Vagina (tissue), 2 donors: ENCODE measurements around the gene TOR4A. TPM values are rescaled to one million over a fixed set of nuclear protein-coding genes. Genes with fewer than 3 reads are reported as not detected.

Experiments used
- DNase-seq, 2 donors: peaks; one replicate each; pipeline ENCODE4 v3.0.0-alpha.2; 2017; ENCODE audit errors: extremely low spot score in 2 of 2
- H3K27ac ChIP-seq: fragments of 200-600 bp; sonication (generic); one replicate; pipeline ENCODE4 v1.5.1; 2019
- H3K27me3 ChIP-seq: fragments of 200-600 bp; sonication (generic); one replicate; pipeline ENCODE4 v1.5.1; 2019
- H3K36me3 ChIP-seq, 2 donors: fragments of 200-600 bp; sonication (generic); one replicate each; pipeline ENCODE4 v1.5.1; 2017 to 2019
- H3K4me1 ChIP-seq: fragments of 200-600 bp; sonication (generic); one replicate; pipeline ENCODE4 v1.5.1; 2019
- H3K4me3 ChIP-seq, 2 donors: fragments of 200-600 bp; sonication (generic); 1 replicate in 1 of 2; 2 replicates in 1 of 2; pipeline ENCODE4 v1.5.1; 2016 to 2019
- H3K9me3 ChIP-seq: fragments of 200-600 bp; sonication (generic); one replicate; pipeline ENCODE4 v1.5.1; 2019
- CTCF ChIP-seq, 3 experiments: fragments of 450-650 bp in 2 of 3; fragments of 200-600 bp in 1 of 3; sonication (generic) in 1 of 3; IDR thresholded peaks; one replicate each; pipeline ENCODE4 v1.5.1; 2017 to 2019; ENCODE audit warnings: antibody characterized with exemption in 3 of 3, mild to moderate bottlenecking in 2 of 3, moderate library complexity in 2 of 3
- POLR2A ChIP-seq, 2 donors: fragments of 450-650 bp; IDR thresholded peaks; one replicate each; pipeline ENCODE4 v1.6.1; 2017; ENCODE audit warnings: antibody characterized with exemption in 2 of 2, mild to moderate bottlenecking in 2 of 2, moderate library complexity in 2 of 2
- POLR2AphosphoS5 ChIP-seq, 2 donors: sonication (generic); formaldehyde crosslinking; IDR thresholded peaks; one replicate each; pipeline ENCODE4 v1.9.0; 2017; ENCODE audit warnings: antibody characterized with exemption in 2 of 2, mild to moderate bottlenecking in 2 of 2, low read depth in 1 of 2; ENCODE audit not compliant: insufficient read depth in 1 of 2
- intact Hi-C: fragments of 100-400 bp; cut with DNase I; formaldehyde crosslinking; loops from one replicate; pipeline ENCODE4 v1.15.1; 2023
- total RNA-seq: library from RNA; depleted of rRNA; stranded (reverse); fragments of >200 nt; gene quantifications from one replicate; pipeline ENCODE4 v1.2.3, GENCODE V29; 2016

The TOR4A gene
- total RNA-seq, 1 donor from 2014 or later = 13.0 TPM

DNA sequence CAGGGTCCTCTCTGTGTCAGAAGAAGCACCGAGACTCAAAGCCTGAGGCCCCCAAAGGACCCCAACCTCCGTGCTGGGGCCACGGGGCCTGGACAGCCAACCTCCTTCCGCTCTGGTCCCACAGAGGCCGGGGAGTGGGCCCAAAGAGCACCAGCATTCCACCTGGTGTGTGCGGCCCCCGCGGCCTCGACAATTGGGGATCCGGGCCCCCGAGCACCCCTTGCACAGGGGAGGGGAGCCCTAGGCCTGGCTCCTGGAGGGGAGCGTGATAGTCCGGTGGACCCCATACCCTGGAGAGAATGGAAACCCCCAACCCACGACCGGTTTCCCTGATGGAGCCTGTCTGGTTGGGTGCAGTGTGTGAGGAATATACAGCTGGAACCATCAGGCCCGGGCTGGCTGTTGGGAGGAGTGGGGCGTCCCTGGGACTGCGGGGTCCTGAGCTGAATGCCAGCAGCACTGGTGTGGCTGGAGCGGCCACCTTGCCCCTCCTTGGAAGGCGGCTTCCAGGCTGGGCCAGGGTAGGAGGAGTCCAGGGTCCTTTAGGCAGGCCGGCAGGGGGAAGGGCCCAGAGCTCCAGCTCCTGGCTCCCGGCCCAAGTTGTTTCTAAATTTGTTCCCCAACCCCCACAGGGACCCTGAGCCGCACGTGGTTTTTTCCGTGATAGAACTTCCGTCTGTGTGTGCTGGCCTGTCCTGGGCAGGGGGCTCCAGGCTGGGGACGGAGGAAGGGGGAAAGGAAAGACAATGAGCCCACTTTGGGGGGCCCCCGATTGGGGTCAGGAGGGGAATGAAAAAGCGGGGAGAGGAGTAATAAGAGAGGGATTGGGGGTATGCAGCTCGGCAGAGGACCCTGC lies 825 bp upstream of the TOR4A start:
- peaks cover 0 to 11% of the 10 kb centered on the region in 2 donors for H3K36me3 ChIP-seq
- no peak for TF ChIP-seq POLR2AphosphoS5 (IDR thresholded peaks at IDR 0.05; ENCODE audit: insufficient read depth in 1 of 2, low read depth in 1 of 2)
- TF ChIP-seq CTCF (IDR thresholded peaks at IDR 0.05) = no peak
- TF ChIP-seq POLR2A (IDR thresholded peaks at IDR 0.05) = no peak
- H3K4me3 ChIP-seq = peak overlapping the region; percentile 46 to 63
- DNase-seq = peak in 1 of 2 donors; percentile 86
- peak overlapping the region; percentile 78 for H3K27ac ChIP-seq
- H3K27me3 ChIP-seq = no peaks in the 10 kb centered on the region
- H3K4me1 ChIP-seq = peaks cover 50% of the 10 kb centered on the region
- no peaks in the 10 kb centered on the region for H3K9me3 ChIP-seq
- intact Hi-C loops = no loop called here

DNA sequence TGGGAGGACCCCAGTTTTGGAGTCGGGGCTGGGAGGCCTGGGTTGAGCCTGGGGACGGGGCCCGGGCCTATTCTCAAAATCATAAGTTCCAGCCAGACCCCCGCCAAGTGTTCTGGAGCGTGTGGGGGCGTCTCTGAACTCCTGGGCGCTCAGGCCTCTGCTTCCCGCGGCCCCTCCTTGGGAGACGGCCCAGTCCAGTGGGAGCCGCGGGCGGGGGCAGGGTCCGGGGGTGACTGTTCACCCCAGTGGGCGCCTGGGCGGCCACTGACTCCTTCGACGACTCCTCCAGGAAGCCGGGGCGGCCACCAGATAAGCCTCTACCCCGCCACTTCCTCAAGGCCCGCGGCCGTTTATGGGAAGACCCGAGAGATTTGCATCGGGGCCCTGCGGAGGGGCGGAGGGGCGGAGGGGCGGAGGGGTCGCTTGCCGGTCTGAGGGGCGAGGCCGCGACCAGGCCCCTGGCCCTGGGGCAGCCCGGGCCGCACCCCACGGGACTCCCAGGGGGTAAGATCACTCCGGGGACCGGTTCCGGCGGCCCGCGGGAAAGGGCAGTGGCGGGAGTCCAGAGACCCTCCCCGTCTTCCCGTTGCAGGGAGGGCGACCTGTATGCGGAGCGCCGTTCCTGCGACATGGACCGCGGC lies 655 bp downstream of the TOR4A start:
- DNase-seq = peak in 1 of 2 donors; percentile 77
- no peaks in the 10 kb centered on the region for H3K36me3 ChIP-seq
- peaks cover 50% of the 10 kb centered on the region for H3K4me1 ChIP-seq
- peak overlapping the region; percentile 46 to 63 for H3K4me3 ChIP-seq
- H3K27me3 ChIP-seq = no peaks in the 10 kb centered on the region
- no peak for TF ChIP-seq POLR2AphosphoS5 (IDR thresholded peaks at IDR 0.05; ENCODE audit: insufficient read depth in 1 of 2, low read depth in 1 of 2)
- intact Hi-C loops = no loop called here
- H3K27ac ChIP-seq = peak overlapping the region; percentile 78
- no peaks in the 10 kb centered on the region for H3K9me3 ChIP-seq

GRCh38 chr9:137278721-137279711 lies 1.5 kb downstream of the TOR4A start:
- Histone ChIP-seq H3K4me1 (peaks cover 46% of the 10 kb centered on the region), H3K36me3 (no peaks in the 10 kb centered on the region), H3K27me3 (no peaks in the 10 kb centered on the region), H3K9me3 (no peaks in the 10 kb centered on the region), H3K4me3 (peak overlapping the region; percentile 46 to 63), H3K27ac (peak overlapping the region; percentile 78)
- peak in 1 of 2 donors; percentile 77 for DNase-seq
- intact Hi-C loops = no loop called here
- TF ChIP-seq POLR2A (IDR thresholded peaks at IDR 0.05) = no peak
- no peak for TF ChIP-seq CTCF (IDR thresholded peaks at IDR 0.05)
- no peak for TF ChIP-seq POLR2AphosphoS5 (IDR thresholded peaks at IDR 0.05; ENCODE audit: insufficient read depth in 1 of 2, low read depth in 1 of 2)

- Histone ChIP-seq H3K27ac (no peak overlapping the region), H3K4me3 (no peak overlapping the region), H3K36me3 (no peaks in the 10 kb centered on the region), H3K27me3 (no peaks in the 10 kb centered on the region), H3K9me3 (no peaks in the 10 kb centered on the region), H3K4me1 (peaks cover 40% of the 10 kb centered on the region)
- intact Hi-C loops = no loop called here
- DNase-seq = peak in 1 of 2 donors; percentile 76
- TF ChIP-seq POLR2A (IDR thresholded peaks at IDR 0.05) (no peak), CTCF (IDR thresholded peaks at IDR 0.05) (no peak), POLR2AphosphoS5 (IDR thresholded peaks at IDR 0.05; ENCODE audit: insufficient read depth in 1 of 2, low read depth in 1 of 2) (no peak)
Observed at GRCh38 chr9:137279741-137280473, 2.4 kb downstream of the TOR4A start.
